AG09309 (cell line): ENCODE results near the gene CDK14.

Experiments used
- DNase-seq: peaks from one replicate; pipeline ENCODE4 v3.0.0-alpha.2; 2010; ENCODE audit warnings: low read depth
- H3K4me3 ChIP-seq: 2 replicates; pipeline ENCODE4 v1.5.1; 2011; ENCODE audit warnings: mild to moderate bottlenecking, low read depth, low read length, moderate library complexity; ENCODE audit not compliant: control insufficient read depth
- CTCF ChIP-seq: IDR thresholded peaks from 2 replicates; pipeline ENCODE4 v1.5.1; 2011; ENCODE audit warnings: mild to moderate bottlenecking, low read depth, low read length, inconsistent platforms; ENCODE audit not compliant: insufficient read depth, control insufficient read depth; ENCODE audit errors: missing control alignments

Gene CDK14

GRCh38 chr7:90896458-90896857 lies 300.3 kb downstream of the CDK14 start:
- no peak overlapping the region for H3K4me3 ChIP-seq
- TF ChIP-seq CTCF, result no peak
- DNase-seq, result no peak

GRCh38 chr7:90897961-90898469 lies 301.9 kb downstream of the CDK14 start:
- TF ChIP-seq CTCF, result no peak
- DNase-seq, result no peak
- no peak overlapping the region for H3K4me3 ChIP-seq

- no peak overlapping the region for H3K4me3 ChIP-seq
- no peak for TF ChIP-seq CTCF
- DNase-seq, result no peak
Observed at GRCh38 chr7:90900628-90901356, 304.7 kb downstream of the CDK14 start.

GRCh38 chr7:90903841-90904240 lies 307.7 kb downstream of the CDK14 start:
- no peak for TF ChIP-seq CTCF
- DNase-seq, result no peak
- no peak overlapping the region for H3K4me3 ChIP-seq

GRCh38 chr7:90910136-90910535 lies 314.0 kb downstream of the CDK14 start:
- no peak for TF ChIP-seq CTCF
- no peak for DNase-seq
- no peak overlapping the region for H3K4me3 ChIP-seq

GRCh38 chr7:90916319-90916718 lies 320.2 kb downstream of the CDK14 start:
- no peak overlapping the region for H3K4me3 ChIP-seq
- TF ChIP-seq CTCF, result no peak
- DNase-seq, result no peak
